ENCODE data around the gene SGF29. TPM values are rescaled to one million over a fixed set of nuclear protein-coding genes. Genes with fewer than 3 reads are reported as not detected.

The SGF29 gene
- total and polyA plus RNA-seq, 2 of the 4 experiments (the other 2 are of a cell fraction) = 4.3 to 7.7 TPM

DNA sequence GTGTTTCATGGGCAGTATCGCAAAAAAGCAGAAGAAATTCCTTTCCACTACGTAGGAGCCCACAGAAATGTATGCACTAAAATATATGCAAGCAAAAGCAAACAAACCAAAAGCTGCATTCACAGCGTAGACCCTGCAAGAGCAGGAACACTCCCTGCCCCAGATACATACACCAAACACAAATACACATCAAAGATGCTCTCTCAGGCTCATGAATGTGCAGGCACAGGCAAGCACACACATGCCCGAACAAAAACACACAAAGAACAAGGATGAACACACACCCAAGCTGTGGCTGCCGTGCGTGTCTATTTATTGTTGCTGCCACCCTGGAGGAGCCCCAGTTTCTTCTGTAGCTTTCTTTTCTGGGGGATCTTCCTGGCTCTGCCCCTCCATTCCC is 16.6 kb upstream of the SGF29 start (continued):
- TF ChIP-seq CEBPB (IDR thresholded peaks at IDR 0.05; ENCODE audit: low read depth, low read length) = no peak
- no peak for TF ChIP-seq SMC3 (IDR thresholded peaks at IDR 0.05; ENCODE audit: low read depth, low read length)
- TF ChIP-seq RAD21 (IDR thresholded peaks at IDR 0.05; ENCODE audit: low read length) = no peak
- no peak for TF ChIP-seq MAZ (IDR thresholded peaks at IDR 0.05; ENCODE audit: borderline replicate concordance, low read depth, low read length)

DNA sequence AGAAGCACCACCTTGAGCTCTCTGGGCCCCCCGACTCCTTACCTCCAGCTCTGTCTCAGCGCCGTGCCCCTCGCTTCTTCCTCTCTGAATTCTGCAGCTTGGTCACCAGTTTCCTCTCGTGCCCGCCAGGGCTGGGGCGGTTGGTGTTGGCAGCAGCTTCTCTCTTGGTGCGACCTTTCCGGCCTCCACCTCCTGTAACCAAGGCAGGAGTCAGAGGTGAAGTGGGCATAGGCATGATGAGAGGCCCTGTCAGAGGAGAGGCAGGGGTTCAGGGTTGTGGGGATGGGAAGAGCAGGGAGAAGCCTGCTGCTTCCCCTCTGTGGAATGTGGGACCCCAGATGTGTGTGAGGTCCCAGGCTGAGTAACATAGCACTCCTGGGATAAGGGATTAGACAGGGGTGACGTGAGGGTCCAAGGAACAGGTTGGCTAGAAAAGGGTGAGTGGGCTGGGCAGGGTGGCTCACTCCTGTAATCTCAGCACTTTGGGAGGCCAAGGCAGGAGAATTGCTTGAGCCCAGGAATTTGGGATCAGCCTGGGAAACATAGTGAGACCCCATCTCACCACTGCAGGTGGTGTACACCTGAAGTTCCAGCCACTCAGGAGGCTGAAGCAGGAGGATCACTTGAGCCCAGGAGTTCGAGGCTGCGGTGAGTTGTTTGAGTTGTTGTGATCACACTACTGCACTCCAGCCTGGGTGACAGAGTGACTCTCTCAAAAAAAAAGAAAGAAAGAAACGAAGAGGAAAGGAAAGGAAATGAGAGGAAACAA is 15.6 kb upstream of the SGF29 start:
- peak overlapping the region; percentile 95 for H4K5ac ChIP-seq (ENCODE audit: low read depth, low read length)
- TSS peak; percentile 88 for BruUV-seq (replicated peaks)
- no peaks in the 10 kb centered on the region for H3K9me3 ChIP-seq (ENCODE audit: control insufficient read depth, insufficient read depth, low read length)
- 100% methylated on average over 1 of the region's 13 CpGs; no CpG with 5 or more reads in 1 of the 2 experiments for WGBS, 2 experiments (ENCODE audit: extremely low coverage in 2 of 2, insufficient read length in 1 of 2)
- ChIA-PET POLR2A (ENCODE audit: unreplicated experiment) (interaction anchor here (0.8 to 1.0 kb wide), 2 partner anchors 17 to 45 kb away, joined by 3 to 7 read pairs; no protein-coding TSS in a partner anchor), CTCF (interaction anchor here (0.7 kb wide), 1 partner anchor 16 kb away, joined by 3 read pairs; the partner anchor contains the start of gene SGF29)
- peaks cover 17 to 26% of the 10 kb centered on the region in 2 experiments for H3K79me1 ChIP-seq (ENCODE audit: low read depth in 1 of 2, low read length in 2 of 2)
- H4K8ac ChIP-seq (ENCODE audit: low read depth in 2 of 2, low read length in 2 of 2) = peak overlapping the region; percentile 93 to 96
- peak overlapping the region; percentile 27; the same call in 1 of the 2 replicates for H2BK20ac ChIP-seq (ENCODE audit: low read depth, low read length)
- H3K9ac ChIP-seq (ENCODE audit: low read depth, low read length) = peak overlapping the region; percentile 97
- H3K14ac ChIP-seq (replicated peaks; ENCODE audit: low read depth, low read length) = peak overlapping the region; percentile 98
- H3K23ac ChIP-seq (ENCODE audit: low read depth, low read length) = peak overlapping the region; percentile 77
- H3K27ac ChIP-seq (ENCODE audit: insufficient read depth, low read length) = peak overlapping the region; percentile 95
- H4K91ac ChIP-seq (ENCODE audit: insufficient read depth, low read depth, low read length) = peak overlapping the region; percentile 95
- H2AFZ ChIP-seq (replicated peaks; ENCODE audit: low read length, poor library complexity) = peak overlapping the region; percentile 95
- peak overlapping the region; percentile 81 for H2AK9ac ChIP-seq (replicated peaks; ENCODE audit: low read depth, low read length, poor library complexity)
- H2BK15ac ChIP-seq (ENCODE audit: low read depth, low read length) = peak overlapping the region; percentile 79; the same call in 2 of the 3 replicates
- ATAC-seq (ENCODE audit: low read depth) = no peak
- H2BK5ac ChIP-seq (ENCODE audit: low read depth, low read length, poor library complexity, severe bottlenecking) = peak overlapping the region; percentile 53
- no peaks in the 10 kb centered on the region; the same call in 1 of the 2 replicates for H4K20me1 ChIP-seq (ENCODE audit: insufficient read depth, low read length)
- H3K27me3 ChIP-seq (ENCODE audit: control insufficient read depth, insufficient read depth, low read length) = no peaks in the 10 kb centered on the region
- peak overlapping the region; percentile 80 for H3K4me2 ChIP-seq (ENCODE audit: low read depth, low read length)
- peak overlapping the region; percentile 97 for H3K4ac ChIP-seq (ENCODE audit: low read depth, low read length)
- intact Hi-C loops (cut with micrococcal nuclease) (loop anchor here (5.0 kb wide), 2 partner anchors 46 to 79 kb away; partner anchors contain the start of genes APOBR and CLN3), dilution Hi-C loops (cut with HindIII; ENCODE audit: low sequenced_read_pairs, unreplicated experiment) (no loop called here), in situ Hi-C loops (cut with MboI; ENCODE audit: low sequenced_read_pairs) (no loop called here)
- peaks cover 9% of the 10 kb centered on the region for H3K4me1 ChIP-seq (ENCODE audit: control insufficient read depth, insufficient read depth, low read length)
- H3K4me3 ChIP-seq (ENCODE audit: insufficient read depth, low read depth, low read length) = peak overlapping the region; percentile 49
- peaks cover 28% of the 10 kb centered on the region for H3K36me3 ChIP-seq (ENCODE audit: control insufficient read depth, insufficient read depth, low read length)
- H2AK5ac ChIP-seq (ENCODE audit: low read depth, low read length) = peak overlapping the region; percentile 79
- H3K56ac ChIP-seq (ENCODE audit: extremely low read depth, insufficient read depth, low read length) = peak overlapping the region; percentile 93; the same call in 1 of the 2 replicates
- peaks cover 12% of the 10 kb centered on the region; the same call in 1 of the 2 replicates for H3K9me1 ChIP-seq (ENCODE audit: insufficient read depth, low read length)
- DNase-seq = no peak
- peak overlapping the region; percentile 79 for H2BK120ac ChIP-seq (ENCODE audit: low read depth, low read length)
- peak overlapping the region; percentile 83 for H3K18ac ChIP-seq (ENCODE audit: low read depth, low read length)
- TF ChIP-seq, protein P1, sequence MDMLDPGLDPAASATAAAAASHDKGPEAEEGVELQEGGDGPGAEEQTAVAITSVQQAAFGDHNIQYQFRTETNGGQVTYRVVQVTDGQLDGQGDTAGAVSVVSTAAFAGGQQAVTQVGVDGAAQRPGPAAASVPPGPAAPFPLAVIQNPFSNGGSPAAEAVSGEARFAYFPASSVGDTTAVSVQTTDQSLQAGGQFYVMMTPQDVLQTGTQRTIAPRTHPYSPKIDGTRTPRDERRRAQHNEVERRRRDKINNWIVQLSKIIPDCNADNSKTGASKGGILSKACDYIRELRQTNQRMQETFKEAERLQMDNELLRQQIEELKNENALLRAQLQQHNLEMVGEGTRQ (IDR thresholded peaks at IDR 0.05; ENCODE audit: low read depth, low read length) = no peak
- TF ChIP-seq, protein P2, sequence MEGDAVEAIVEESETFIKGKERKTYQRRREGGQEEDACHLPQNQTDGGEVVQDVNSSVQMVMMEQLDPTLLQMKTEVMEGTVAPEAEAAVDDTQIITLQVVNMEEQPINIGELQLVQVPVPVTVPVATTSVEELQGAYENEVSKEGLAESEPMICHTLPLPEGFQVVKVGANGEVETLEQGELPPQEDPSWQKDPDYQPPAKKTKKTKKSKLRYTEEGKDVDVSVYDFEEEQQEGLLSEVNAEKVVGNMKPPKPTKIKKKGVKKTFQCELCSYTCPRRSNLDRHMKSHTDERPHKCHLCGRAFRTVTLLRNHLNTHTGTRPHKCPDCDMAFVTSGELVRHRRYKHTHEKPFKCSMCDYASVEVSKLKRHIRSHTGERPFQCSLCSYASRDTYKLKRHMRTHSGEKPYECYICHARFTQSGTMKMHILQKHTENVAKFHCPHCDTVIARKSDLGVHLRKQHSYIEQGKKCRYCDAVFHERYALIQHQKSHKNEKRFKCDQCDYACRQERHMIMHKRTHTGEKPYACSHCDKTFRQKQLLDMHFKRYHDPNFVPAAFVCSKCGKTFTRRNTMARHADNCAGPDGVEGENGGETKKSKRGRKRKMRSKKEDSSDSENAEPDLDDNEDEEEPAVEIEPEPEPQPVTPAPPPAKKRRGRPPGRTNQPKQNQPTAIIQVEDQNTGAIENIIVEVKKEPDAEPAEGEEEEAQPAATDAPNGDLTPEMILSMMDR (conservative IDR thresholded peaks at IDR 0.05; ENCODE audit: low read depth, low read length) = no peak
- TF ChIP-seq NFE2L2 (IDR thresholded peaks at IDR 0.05; ENCODE audit: low read depth, low read length) (no peak), POLR2A (IDR thresholded peaks at IDR 0.05; ENCODE audit: low read depth, low read length) (no peak), RCOR1 (IDR thresholded peaks at IDR 0.05; ENCODE audit: insufficient replicate concordance, low read length) (no peak), CHD1 (IDR thresholded peaks at IDR 0.05; ENCODE audit: low read depth, low read length) (no peak), RAD21 (IDR thresholded peaks at IDR 0.05; ENCODE audit: low read length) (no peak)
- TF ChIP-seq, protein P3, sequence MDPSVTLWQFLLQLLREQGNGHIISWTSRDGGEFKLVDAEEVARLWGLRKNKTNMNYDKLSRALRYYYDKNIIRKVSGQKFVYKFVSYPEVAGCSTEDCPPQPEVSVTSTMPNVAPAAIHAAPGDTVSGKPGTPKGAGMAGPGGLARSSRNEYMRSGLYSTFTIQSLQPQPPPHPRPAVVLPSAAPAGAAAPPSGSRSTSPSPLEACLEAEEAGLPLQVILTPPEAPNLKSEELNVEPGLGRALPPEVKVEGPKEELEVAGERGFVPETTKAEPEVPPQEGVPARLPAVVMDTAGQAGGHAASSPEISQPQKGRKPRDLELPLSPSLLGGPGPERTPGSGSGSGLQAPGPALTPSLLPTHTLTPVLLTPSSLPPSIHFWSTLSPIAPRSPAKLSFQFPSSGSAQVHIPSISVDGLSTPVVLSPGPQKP (IDR thresholded peaks at IDR 0.05; ENCODE audit: borderline replicate concordance, low read depth, low read length) = no peak

Data from IMR-90 (cell line).